ENCODE data around the gene MLLT6.

DNA sequence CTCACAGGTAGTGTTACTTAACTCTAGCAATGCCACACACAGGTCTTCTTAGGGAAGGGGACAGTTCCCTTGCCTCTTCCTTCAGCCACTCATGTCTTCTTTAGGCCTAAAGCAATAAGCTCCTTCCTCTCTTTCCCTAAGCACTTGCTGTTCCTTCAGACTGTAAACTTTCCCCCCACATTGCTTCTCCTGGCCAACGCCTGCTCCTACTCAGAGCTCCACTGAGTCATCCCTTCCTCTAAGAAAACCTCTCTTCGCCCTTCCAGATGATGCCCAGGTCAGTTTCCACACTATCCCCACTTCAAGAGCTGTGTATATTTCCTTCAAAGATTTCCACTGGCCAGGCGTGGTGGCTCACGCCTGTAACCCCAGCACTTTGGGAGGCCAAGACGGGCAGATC, 17.8 kb upstream of the MLLT6 start:
- TF ChIP-seq EZH2 (IDR thresholded peaks at IDR 0.05), result no peak
- no peak for TF ChIP-seq POLR2AphosphoS5 (IDR thresholded peaks at IDR 0.05; ENCODE audit: borderline replicate concordance, low read depth, low read length)

All from SK-N-MC (cell line).